GM12892 (cell line): ENCODE results near the gene PLEKHG5.

Source experiments
- DNase-seq: peaks from one replicate; pipeline ENCODE4 v3.0.0; 2011; ENCODE audit not compliant: insufficient read length
- FAIRE-seq: peaks from 2 replicates; lab custom pipeline; 2011; peaks lifted over from hg19 to GRCh38; lab: Jason Lieb, UNC
- POLR2A ChIP-seq: IDR thresholded peaks from 2 replicates; pipeline ENCODE4 v1.6.1; 2011; ENCODE audit warnings: low read depth, low read length, control low read depth
- POLR2AphosphoS5 ChIP-seq: IDR thresholded peaks from 2 replicates; pipeline ENCODE4 v1.6.1; 2011; ENCODE audit warnings: low read depth, low read length, control low read depth
- TAF1 ChIP-seq: IDR thresholded peaks from 2 replicates; pipeline ENCODE4 v1.6.1; 2011; ENCODE audit warnings: low read depth, mild to moderate bottlenecking, control low read depth, low read length, borderline replicate concordance

PLEKHG5 gene

GRCh38 chr1:6419397-6419803 lies 72.1 kb downstream of the PLEKHG5 start:
- DNase-seq (no peak), FAIRE-seq (no peak)
- TF ChIP-seq TAF1, result no peak
- no peak for TF ChIP-seq POLR2AphosphoS5
- no peak for TF ChIP-seq POLR2A

DNA sequence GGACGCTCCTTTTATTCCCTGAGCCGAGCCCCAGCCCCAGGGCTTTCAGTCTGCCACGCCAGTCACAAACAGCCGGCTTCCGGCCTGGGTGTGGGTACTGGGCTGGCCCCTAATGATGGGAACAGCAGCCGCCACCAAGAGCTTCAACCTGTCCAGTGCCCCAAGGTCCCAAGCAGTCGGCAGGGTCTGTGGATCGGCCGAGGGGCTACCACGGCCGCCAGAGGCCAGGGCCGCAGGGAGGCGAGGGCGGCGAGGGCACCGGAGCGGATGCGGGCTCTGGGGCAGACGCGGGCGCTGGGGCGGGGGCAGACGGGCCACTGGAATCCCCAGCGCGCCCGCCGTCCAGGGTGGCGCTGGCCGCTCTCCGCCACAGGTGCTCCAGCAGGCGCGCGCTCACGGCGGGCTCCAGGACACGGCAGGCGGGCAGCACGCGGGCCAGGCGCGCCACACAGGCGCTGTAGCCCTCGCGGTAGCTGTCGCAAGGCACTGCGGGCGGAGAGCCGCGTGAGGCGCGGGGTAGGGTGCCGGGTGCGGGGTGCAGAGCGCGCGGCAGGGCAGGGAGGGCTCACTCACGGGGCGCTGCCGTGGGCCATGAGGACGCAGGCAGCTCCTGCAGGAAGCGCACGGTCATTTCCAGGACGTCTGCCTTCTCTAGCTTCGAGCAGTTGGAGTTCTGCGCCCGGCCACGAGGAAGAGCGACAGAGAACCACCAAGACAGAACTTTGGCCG lies 72.6 kb downstream of the PLEKHG5 start:
- DNase-seq, result no peak
- FAIRE-seq, result no peak
- TF ChIP-seq POLR2AphosphoS5 (no peak), TAF1 (no peak), POLR2A (no peak)

- DNase-seq (no peak), FAIRE-seq (no peak)
- TF ChIP-seq POLR2A (no peak), POLR2AphosphoS5 (no peak), TAF1 (no peak)
Measured at GRCh38 chr1:6417961-6418667, 73.4 kb downstream of the PLEKHG5 start.
